ENCODE measurements around the gene NEDD8.

DNA sequence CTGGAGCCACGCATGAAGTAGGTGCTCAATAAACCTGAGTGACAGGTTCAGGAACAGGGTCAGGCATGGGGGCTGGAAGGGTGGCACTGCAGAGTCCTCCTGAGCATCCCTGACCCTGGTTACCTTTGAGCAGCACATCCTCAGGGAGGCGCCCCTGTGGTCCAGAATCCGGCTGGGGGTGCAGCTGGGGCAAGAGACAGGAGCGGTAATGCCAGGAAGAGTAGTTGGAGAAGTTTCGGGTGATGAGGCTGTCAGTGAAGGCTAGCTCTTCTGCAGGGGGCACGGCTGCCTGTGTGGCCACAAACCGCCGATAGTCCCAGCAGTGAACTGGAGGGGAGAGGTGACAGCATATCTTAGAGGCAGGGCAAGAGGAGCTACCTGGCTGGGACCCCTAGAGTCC, 37.2 kb upstream of the NEDD8 start:
- TF ChIP-seq, protein P1, sequence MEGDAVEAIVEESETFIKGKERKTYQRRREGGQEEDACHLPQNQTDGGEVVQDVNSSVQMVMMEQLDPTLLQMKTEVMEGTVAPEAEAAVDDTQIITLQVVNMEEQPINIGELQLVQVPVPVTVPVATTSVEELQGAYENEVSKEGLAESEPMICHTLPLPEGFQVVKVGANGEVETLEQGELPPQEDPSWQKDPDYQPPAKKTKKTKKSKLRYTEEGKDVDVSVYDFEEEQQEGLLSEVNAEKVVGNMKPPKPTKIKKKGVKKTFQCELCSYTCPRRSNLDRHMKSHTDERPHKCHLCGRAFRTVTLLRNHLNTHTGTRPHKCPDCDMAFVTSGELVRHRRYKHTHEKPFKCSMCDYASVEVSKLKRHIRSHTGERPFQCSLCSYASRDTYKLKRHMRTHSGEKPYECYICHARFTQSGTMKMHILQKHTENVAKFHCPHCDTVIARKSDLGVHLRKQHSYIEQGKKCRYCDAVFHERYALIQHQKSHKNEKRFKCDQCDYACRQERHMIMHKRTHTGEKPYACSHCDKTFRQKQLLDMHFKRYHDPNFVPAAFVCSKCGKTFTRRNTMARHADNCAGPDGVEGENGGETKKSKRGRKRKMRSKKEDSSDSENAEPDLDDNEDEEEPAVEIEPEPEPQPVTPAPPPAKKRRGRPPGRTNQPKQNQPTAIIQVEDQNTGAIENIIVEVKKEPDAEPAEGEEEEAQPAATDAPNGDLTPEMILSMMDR (IDR thresholded peaks at IDR 0.05 in 8 of 11, conservative IDR thresholded peaks at IDR 0.05 in 3 of 11) = no peak
- TF ChIP-seq POLR2AphosphoS5 (IDR thresholded peaks at IDR 0.05) (no peak), POLR2A (IDR thresholded peaks at IDR 0.05) (no peak)

All from spleen (tissue), 7 donors.